Bronchial epithelial cell (primary cell): ENCODE results near the gene AGBL4. TPM values are rescaled to one million over a fixed set of nuclear protein-coding genes. Genes with fewer than 3 reads are reported as not detected.
"Not testable (repeated sequence)": the region's sequence is repeated elsewhere in the genome, so short reads cannot be mapped to it uniquely, and the experiment has no call there.

Source experiments
- DNase-seq: peaks from one replicate; pipeline ENCODE4 v3.0.0-alpha.2; 2010; ENCODE audit warnings: low read depth
- FAIRE-seq: peaks from 2 replicates; lab custom pipeline; 2011; peaks lifted over from hg19 to GRCh38; lab: Jason Lieb, UNC
- H3K27me3 ChIP-seq: 2 replicates; pipeline ENCODE4 v1.5.1; 2011; ENCODE audit warnings: low read length; ENCODE audit not compliant: control insufficient read depth, insufficient read depth
- H3K36me3 ChIP-seq: 2 replicates; pipeline ENCODE4 v1.5.1; 2011; ENCODE audit warnings: low read length; ENCODE audit not compliant: control insufficient read depth, insufficient read depth
- H3K4me3 ChIP-seq: 2 replicates; pipeline ENCODE4 v1.5.1; 2011; ENCODE audit warnings: mild to moderate bottlenecking, low read depth, low read length, control low read depth
- CTCF ChIP-seq: IDR thresholded peaks from 2 replicates; pipeline ENCODE4 v1.5.1; 2011; ENCODE audit warnings: mild to moderate bottlenecking, moderate library complexity, low read length, control low read depth, inconsistent platforms; ENCODE audit not compliant: insufficient read depth, severe bottlenecking
- total RNA-seq: library from RNA; depleted of rRNA; stranded (reverse); fragments of >200 nt; gene quantifications from 2 replicates; pipeline ENCODE4 v1.2.1, GENCODE V29; 2014

The AGBL4 gene
- total RNA-seq, 1 donor from 2014 or later = not detected

- Histone ChIP-seq H3K36me3 (no peaks in the 10 kb centered on the region), H3K4me3 (no peak overlapping the region), H3K27me3 (peaks cover 2% of the 10 kb centered on the region)
- no peak for TF ChIP-seq CTCF
- DNase-seq (no peak), FAIRE-seq (no peak)
Measured at GRCh38 chr1:48524892-48525467, 1498.8 kb downstream of the AGBL4 start.

- no peak for TF ChIP-seq CTCF
- H3K27me3 ChIP-seq = peaks cover 2% of the 10 kb centered on the region
- H3K4me3 ChIP-seq = no peak overlapping the region
- no peaks in the 10 kb centered on the region for H3K36me3 ChIP-seq
- DNase-seq (peak; percentile 25), FAIRE-seq (no peak)
Measured at GRCh38 chr1:48523558-48523957, 1500.2 kb downstream of the AGBL4 start.

DNA sequence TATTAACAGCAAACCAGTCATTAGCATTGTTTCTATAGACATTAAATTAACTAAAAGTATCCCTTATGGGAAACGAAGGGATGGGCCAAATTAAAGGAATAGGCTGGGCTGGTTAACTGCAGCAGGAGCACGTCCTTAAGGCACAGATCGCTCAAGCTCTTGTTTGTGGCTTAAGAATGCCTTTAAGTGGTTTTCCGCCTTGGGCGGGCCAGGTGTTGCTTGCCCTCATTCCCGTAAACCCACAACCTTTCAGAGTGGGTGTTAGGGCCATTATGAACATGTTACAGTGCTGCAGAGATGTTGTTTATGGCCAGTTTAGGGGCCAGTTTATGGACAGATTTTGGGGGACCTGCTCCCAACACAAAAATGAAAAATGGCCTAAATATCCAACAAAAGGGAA is 1503.9 kb downstream of the AGBL4 start:
- H3K27me3 ChIP-seq, H3K36me3 ChIP-seq, DNase-seq, FAIRE-seq, H3K4me3 ChIP-seq: not testable (repeated sequence)

DNA sequence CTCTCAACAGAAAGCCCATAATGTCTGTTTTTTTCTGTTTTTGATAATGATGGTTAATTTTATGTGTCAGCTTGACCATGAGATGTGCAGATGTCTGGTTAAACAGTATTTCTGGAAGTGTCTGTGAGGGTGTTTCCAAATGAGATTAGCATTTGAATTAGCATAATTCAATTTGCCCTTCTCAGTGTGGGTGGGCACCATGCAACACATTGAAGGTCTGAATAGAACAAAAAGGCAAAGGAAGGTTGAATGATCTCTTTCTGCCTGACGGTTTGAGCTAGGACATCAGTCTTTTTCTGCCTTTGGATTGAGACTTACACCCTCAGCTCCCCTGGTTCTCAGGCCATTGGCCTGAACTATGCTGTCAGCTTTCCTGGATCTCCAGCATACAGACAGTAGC is 1516.9 kb downstream of the AGBL4 start:
- Histone ChIP-seq H3K4me3 (no peak overlapping the region), H3K27me3 (no peaks in the 10 kb centered on the region), H3K36me3 (no peaks in the 10 kb centered on the region)
- DNase-seq (no peak), FAIRE-seq (peak; percentile 7)
- TF ChIP-seq CTCF = no peak

DNA sequence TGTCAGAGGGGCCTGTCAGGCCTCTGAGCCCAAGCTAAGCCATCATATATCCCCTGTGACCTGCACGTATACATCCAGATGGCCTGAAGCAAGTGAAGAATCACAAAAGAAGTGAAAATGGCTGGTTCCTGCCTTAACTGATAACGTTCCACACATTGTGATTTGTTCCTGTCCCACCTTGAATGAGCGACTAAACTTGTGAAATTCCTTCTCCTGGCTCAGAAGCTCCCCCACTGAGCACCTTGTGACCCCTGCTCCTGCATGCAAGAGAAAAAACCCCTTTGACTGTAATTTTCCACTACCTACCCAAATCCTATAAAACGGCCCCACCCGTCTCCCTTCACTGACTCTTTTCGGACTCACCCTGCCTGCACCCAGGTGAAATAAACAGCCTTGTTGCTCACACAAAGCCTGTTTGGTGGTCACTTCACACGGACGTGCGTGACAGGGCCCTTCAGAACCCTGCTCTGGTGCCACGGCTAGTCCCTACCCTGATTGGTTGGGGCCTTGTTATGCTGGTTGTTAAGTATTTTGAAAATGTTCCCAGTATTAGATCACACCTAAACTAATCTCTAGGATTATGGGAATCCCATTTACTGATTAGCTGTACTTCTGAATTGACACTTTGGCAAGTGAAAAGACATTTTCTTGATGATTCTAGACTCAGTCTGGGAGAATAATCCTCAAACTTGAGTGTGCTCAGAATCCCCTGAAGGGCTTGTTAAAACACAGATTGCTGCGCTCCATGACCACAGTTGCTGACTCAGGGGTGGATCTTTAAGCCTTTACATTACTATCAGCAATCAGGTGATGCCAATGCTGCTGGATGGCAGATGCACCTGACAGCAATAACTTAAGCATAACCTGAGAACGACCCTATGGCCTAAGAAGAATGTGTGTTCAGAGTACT is 1523.0 kb downstream of the AGBL4 start:
- Histone ChIP-seq H3K36me3 (no peaks in the 10 kb centered on the region), H3K27me3 (no peaks in the 10 kb centered on the region), H3K4me3 (no peak overlapping the region)
- no peak for TF ChIP-seq CTCF
- FAIRE-seq (no peak), DNase-seq (no peak)

DNA sequence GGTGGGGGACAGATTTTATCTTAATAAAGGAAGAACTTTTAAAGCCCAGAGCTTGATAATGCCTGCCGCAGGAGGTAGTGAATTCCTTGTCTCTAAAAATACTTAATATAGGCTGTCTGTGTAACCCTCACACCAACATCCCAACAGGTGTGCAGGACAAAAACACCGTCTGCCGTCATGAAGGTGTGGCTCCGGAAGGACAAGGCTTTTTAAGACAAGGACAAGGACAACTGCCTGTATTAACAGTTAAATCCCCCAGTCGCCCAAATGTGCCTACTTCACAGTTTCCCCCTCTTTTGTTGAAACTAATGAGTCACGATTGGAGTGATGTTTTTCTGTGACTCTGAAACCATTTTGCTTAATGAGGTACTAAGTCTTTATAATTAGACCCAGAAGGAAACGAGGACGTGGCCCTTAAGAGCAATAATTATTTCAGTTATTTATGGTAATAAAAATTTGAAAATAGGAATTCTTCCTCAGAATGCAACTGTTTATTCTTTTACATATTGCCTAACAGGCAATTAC is 1524.5 kb downstream of the AGBL4 start:
- no peak for FAIRE-seq
- DNase-seq = no peak
- TF ChIP-seq CTCF = no peak
- Histone ChIP-seq H3K27me3 (no peaks in the 10 kb centered on the region), H3K4me3 (no peak overlapping the region), H3K36me3 (no peaks in the 10 kb centered on the region)
